RCC 7860 (cell line): ENCODE data around the gene TCAP.
A peak's percentile ranks its signal among the peaks of the same experiment; 100 is the strongest.

Experiments
- DNase-seq: peaks from one replicate; pipeline ENCODE4 v3.0.0-alpha.2; 2015; ENCODE audit warnings: low spot score
- FAIRE-seq: peaks from 2 replicates; lab custom pipeline; 2012; peaks lifted over from hg19 to GRCh38; lab: Jason Lieb, UNC

TCAP gene

DNA sequence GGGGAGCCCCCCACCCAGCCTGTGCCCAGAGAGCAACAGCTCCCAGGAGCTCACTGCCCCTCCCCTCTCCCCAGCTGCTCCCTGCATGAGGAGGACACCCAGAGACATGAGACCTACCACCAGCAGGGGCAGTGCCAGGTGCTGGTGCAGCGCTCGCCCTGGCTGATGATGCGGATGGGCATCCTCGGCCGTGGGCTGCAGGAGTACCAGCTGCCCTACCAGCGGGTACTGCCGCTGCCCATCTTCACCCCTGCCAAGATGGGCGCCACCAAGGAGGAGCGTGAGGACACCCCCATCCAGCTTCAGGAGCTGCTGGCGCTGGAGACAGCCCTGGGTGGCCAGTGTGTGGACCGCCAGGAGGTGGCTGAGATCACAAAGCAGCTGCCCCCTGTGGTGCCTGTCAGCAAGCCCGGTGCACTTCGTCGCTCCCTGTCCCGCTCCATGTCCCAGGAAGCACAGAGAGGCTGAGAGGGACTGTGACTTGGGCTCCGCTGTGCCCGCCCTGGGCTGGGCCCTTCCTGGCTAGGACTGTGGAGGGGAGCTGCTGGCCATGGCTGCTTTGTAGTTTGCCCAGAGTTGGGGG lies 584 bp downstream of the TCAP start:
- no peak for FAIRE-seq
- DNase-seq = no peak

DNA sequence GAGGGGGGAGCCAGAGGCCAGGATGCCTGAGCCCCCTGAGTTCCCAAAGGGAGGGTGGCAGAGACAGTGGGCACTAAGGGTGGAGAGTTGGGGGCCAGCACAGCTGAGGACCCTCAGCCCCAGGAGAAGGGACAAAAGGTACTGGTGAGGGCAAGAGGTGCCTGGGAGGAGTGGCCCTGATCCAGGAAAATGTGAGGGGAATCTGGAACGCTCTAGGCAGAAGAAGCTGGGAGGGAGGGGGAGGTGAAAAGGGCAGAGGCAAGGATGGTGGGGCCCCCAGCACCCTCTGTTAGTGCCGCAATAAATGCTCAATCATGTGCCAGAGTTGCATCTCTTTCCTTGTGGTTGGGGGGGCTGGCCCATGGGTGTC lies 1.1 kb downstream of the TCAP start:
- FAIRE-seq (no peak), DNase-seq (no peak)

DNA sequence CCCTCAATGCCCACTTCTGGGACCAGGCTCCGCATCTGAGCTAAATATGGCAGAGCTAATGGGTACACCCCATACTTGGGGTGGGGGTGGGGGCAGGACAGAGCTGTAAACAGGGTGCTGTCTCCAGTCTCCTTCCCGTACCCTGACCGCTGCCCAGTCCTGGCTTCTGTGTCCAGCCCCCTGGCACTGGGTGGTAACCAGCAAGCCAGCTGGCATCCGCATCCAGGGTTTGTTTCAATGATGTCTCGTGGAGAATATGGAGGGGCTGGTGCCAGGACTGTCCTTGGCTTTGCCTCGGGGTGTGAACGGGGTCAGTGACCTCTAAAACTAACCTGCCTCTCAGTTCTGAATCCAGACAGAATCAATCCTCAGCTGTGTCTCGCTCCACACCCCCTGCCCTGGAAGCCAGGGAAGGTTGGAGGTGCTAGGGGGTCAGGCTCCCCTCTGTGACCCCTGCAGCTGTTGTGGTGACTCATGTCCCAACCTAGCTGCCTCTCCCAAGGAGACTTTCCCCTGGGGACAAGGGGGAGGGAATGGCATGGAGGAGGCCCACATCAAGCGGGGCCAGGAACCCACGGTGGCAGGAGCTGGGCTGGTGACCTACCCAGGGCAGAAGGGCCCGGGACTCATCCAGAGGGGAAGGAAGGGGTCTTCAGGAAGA lies 1.6 kb downstream of the TCAP start:
- DNase-seq (no peak), FAIRE-seq (no peak)

DNA sequence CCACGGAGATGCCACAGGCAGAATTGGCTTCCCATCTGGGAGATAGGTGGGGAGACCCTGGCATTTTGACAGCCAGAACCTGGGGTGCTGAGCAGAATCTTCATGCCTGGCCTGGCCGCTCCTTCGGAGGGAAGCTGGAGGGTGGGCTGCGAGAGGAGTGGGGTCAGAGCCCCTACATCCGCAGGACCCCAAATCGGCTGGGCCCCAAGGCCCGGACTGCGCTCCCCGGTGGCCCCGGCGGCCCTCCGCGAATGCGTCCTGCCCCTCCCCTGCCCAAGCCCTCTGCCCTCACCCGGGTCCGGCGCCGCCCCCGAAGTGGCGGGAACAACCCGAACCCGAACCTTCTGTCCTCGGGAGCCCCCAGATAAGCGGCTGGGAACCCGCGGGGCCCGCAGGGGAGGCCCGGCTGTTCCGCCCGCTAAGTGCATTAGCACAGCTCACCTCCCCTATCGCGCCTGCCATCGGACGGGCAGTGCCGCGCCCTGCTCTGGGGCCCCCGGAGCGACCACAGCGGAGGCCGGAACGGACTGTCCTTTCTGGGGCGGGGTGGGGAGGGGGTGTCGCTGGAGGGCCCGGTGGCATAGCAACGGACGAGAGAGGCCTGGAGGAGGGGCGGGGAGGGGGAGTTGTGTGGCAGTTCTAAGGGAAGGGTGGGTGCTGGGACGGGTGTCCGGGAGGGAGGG lies 2.3 kb downstream of the TCAP start:
- FAIRE-seq = no peak
- no peak for DNase-seq

DNA sequence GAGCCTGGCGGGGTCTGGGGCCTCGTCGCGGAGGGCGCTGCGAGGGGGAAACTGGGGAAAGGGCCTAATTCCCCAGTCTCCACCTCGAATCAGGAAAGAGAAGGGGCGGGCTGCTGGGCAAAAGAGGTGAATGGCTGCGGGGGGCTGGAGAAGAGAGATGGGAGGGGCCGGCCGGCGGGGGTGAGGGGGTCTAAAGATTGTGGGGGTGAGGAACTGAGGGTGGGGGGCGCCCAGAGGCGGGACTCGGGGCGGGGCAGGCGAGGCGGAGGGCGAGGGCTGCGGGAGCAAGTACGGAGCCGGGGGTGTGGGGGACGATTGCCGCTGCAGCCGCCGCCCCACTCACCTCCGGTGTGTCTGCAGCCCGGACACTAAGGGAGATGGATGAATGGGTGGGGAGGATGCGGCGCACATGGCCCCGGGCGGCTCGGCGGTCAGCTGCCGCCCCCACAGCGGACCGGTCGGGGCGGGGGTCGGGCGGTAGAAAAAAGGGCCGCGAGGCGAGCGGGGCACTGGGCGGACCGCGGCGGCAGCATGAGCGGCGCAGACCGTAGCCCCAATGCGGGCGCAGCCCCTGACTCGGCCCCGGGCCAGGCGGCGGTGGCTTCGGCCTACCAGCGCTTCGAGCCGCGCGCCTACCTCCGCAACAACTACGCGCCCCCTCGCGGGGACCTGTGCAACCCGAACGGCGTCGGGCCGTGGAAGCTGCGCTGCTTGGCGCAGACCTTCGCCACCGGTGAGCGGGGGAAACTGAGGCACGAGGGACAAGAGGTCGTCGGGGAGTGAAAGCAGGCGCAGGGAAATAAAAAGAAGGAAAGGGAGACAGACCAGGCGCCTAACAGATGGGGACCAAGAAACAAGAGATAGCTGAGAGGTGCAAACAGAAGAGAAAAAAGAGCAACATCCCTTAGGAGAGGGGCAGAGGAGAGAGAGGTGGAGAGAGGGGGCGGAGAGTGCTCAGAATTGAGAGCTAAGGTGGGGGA lies 3.1 kb downstream of the TCAP start, which contains the start of gene PNMT:
TSS of gene PNMT (plus strand) at position 509 of the 980 bp plus-strand sequence. CDS start at position 532, 23 bp downstream.
- FAIRE-seq (no peak), DNase-seq (no peak)

DNA sequence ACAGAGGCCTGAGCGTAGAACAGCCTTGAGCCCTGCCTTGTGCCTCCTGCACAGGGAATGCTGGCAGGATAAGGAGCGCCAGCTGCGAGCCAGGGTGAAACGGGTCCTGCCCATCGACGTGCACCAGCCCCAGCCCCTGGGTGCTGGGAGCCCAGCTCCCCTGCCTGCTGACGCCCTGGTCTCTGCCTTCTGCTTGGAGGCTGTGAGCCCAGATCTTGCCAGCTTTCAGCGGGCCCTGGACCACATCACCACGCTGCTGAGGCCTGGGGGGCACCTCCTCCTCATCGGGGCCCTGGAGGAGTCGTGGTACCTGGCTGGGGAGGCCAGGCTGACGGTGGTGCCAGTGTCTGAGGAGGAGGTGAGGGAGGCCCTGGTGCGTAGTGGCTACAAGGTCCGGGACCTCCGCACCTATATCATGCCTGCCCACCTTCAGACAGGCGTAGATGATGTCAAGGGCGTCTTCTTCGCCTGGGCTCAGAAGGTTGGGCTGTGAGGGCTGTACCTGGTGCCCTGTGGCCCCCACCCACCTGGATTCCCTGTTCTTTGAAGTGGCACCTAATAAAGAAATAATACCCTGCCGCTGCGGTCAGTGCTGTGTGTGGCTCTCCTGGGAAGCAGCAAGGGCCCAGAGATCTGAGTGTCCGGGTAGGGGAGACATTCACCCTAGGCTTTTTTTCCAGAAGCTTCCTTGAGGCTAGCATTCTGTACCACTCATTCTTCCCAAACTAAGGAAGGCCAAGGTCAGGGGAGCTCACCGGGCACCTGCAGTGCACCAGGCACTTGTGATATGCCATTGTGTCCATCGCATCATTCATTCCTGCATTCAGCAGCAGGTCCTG lies 5.0 kb downstream of the TCAP start:
- no peak for DNase-seq

DNA sequence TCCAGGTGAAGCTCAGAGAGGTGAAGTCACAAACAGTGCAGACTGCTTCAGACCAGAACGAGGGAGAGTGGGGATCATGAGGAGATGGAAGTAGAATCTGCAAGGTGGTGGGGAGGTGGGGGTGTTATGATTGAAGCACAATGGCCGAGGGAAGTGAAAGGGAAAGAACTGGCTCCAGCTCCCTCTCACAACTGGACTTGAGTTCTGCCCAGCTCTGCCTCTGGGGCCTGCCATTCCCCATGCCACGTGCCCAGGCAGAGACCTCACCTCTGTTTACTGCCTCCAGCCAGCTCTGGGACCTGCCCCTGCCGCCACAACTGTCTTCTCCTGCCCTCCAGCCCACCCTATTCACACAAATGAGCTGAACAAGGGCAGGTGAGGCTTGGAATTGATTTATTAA lies 5.6 kb downstream of the TCAP start:
- no peak for DNase-seq
- FAIRE-seq = no peak

More for the DNA sequence above, 5.0 kb downstream of the TCAP start:
- FAIRE-seq = no peak

DNA sequence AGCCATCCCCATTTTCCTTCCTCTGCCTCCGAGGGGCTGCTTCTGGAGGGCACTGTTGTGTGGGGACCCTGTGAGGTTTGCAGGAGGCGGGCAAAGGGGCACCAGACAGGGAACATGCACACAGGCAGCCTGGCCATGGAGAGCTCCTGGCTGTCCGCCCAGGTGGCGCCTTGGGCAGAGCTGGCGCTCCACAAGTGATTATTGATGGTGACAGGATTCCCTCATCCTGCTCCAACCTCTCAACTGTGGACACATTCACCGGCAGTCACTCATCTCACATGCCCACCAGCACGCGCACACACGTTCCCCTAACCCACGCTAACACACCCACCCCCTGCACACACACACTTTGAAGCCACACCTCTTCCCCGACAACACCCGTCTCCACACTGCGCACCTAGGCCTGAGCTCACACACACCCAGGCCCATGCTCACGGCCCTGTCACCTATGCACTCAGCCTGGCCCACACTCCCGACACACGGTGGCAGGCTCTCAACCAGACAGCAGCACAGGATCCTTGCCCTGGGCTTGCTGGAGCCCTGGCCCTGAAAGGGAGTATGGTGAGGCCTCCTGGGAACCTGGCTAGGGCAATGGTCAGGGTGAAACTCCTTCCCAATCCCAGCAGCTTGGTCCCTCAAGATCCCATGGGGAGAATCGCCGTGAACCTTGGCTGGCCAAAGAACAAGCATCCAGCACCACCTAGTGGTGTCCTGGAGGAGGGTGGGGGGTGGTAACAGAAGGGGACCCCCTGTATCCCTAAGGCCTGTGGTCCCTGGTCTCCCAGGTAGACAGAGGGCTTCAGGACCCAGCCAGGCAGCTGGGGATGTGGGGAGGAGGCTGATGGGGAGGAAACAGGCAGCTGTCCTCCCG lies 6.7 kb downstream of the TCAP start:
- FAIRE-seq (no peak), DNase-seq (no peak)

DNA sequence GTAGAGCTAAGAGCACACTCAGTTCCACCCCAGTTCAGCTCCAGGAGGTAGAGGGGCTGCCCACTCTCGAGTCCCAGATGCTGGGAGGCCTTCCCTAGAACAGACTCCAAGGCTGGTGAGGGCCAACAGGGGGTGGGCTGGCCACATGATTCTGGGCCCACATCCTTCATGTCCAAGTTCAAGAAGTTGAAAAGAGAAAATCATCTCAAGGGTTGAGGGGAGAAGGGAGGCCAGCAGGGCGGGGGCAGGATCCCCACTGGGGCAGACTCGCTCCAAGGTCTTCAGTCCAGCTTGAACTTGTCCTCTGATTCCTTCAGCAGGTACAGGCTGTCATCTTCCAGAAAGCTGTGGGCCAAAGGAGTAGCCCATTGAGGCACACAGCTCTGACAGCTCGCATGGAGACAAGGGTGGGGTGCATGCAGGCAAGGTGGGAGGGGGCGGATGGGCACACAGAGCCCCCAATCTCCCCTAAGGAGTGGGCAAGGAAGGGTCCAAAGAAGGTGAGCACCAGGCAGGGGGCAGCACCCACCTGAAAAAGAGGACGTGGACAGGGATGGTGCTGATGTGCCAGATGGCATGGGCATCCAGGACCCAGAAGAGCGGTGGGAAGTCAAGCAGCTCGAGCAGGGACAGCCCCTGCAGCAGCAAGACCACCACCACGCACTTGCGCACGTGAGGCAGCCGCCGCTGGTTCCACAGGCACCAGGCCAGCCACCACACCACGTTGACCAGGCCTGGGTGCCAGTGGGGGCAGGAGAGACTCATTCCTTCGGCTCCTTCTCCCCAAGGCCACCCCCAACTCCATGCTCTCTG lies 7.6 kb downstream of the TCAP start:
- FAIRE-seq = no peak
- DNase-seq = no peak

DNA sequence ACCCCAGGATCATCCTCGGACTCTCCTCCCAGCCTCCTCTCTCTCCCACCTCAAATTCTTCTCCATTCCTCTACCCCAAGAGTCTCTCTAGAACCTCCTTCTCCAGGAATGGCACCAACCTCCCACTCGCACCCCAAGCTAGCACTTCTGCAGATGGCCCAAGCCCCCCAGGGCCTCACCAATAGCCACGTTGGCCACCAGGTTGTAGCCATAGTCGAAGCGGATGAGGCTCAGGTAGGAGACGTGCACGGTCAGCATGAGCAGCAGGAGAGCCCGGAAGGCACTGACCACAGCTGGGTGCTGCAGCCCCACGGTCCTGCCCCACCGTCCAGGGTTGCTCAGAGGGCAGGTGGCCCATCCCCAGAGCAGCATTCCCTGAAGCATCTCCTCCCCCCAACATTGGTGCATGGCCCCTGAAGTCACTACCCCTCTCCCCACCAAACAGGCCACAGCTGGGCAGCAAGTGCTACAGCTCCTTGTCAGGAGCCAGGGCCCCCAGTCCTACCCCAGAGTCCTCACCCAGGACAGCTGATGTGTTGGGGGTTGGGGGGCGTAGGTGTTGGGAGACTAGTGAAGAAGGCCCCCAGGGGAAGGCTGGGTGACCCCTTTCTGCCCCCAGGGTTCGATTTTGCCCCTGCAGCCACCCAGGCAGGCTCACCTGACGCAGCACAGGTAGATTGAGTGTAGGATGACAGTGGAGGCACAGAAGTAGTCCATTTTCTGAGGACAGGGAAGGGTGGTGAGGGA lies 8.4 kb downstream of the TCAP start:
- FAIRE-seq = no peak
- no peak for DNase-seq

DNA sequence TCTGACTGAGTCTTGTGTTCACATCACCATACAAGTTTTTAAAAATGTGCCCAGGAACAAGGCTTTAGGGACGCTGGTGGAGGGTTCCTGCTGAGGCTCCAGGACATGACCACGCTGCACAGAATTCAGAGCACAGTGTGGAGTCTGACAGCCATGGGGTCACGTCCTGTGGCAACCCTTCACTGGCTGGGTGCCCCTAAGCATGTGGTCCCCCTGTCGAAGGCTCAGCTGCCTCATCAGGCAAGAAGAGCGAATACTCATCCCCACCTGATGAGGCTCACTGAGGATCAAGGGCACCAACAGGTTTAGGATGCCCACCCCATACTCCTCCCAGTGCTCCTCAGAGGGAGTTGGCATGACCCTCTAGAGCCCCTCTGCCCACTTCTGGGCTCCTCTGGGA lies 9.0 kb downstream of the TCAP start:
- FAIRE-seq (no peak), DNase-seq (no peak)

DNA sequence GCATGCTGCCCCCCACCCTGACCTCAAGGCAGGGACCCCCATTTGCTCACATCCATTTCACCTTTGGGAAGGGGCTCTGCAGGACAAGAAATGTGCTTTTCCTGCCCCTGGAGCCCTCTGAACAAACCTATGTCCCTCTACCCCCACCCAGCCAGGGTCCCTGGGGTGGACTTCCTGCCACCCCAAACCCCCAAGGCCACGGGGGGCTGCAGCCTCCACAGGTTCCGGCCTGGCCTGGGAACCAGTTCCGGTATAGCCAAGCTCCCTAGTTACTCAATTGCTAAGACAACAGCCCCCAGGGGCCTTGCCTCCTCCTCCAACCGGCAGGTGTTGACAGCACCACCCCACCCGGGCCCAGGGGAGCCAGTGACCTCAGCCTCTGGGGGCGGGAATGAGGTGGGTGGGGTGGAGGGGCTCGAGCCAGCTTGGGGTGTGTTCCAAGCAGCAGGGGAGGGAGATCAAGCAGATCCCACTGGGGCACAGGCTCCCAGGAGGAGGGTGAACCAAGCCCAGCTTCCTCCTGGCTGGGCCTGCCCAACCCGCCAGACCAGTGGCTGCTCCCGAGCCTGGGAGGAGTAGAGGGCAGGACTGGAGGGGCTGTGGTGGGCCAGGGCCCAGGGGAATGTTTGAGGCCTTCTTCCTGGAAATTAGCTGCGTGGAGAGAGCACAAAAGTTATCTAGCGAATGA lies 9.7 kb downstream of the TCAP start:
- no peak for FAIRE-seq
- no peak for DNase-seq

DNA sequence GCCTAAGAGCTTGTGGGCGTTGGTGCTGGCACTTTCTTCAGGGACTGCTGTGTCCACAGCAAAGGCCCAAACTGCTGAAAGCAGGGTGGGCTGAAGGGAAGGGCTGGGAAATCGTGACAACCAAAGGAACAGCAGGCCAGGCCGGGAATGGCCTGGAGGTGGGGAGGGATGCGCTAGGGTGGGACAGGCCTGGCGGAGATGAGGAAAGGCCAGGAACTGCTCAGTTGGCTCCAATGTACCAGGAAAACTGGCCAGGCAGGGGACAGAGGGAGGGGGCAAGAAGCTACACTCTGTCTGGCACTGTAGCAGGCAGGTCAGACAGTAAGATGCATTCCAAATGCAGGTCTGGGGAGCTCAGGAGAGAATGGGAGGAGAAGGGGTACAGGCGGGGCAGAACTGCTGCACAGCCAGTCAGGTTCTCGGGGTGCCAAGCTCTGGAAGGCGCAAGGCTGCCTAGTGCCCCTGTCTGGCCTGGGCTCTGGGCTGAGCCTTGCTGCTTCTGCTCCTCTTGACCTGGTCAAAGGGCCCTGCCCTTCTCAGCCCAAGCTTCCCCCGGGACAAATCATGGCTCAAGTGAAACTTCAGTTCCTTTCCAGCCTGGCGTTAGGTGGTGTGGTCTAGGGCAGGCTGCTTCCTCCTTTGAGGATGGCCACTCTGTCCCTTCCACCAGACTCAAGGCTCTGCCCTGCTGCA lies 10.4 kb downstream of the TCAP start:
- FAIRE-seq (no peak), DNase-seq (no peak)

DNA sequence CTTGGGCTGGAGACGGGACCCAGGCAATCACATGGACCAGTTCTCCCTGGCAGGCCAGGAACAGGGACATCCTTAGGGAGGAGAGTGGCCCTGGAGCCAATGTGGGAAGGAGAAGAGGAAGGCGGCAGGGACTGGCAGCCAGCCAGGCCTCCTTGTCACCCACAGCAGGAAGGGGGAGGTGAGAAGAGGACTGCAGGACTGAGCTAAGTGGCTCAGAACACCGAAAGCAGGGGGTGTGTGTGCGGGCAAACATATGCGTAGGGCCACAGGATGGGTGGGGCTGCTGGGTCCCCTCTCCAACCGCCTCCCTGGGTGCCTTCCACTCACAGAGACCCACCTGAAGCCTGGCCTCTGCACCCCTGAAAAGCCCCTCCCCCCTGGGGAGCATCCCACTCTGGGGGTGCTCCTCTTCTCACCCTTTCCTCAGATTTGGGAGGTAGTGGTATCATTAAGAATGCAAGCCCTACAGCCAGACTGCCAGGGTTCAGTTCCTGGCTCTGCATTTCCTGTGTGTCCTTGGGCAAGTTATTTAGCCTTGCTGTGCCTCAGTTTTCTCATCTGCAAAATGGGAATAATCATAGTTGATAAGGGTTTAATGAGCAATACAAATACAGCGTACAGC lies 11.2 kb downstream of the TCAP start:
- DNase-seq (peak; percentile 29), FAIRE-seq (no peak)

DNA sequence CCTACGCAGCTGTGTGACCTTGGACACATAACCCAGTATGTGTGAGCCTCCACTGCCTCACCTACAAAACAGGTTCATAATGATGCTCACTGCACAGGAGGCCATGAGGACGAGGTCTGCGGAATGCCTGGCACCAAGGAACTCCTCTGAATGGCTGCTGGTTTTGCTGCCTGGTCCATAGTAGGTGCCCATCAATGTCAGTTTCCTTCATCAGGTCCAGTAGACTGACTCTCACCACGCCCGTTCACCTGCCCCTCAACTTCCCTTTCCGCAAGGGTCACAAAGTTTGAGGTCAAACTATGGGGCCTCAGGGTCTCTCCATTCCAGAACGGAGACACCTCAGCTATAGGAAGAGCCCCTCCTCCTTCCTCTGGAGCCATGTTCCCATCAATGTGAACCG lies 11.9 kb downstream of the TCAP start:
- FAIRE-seq (no peak), DNase-seq (no peak)
